CD4-positive, alpha-beta T cell (primary cell): ENCODE results near the gene FKBP9. TPM values are rescaled to one million over a fixed set of nuclear protein-coding genes. Genes with fewer than 3 reads are reported as not detected.

Source experiments
- ATAC-seq: fragments of 200-7000 bp; cut with Tn5 transposase; one replicate; pipeline ENCODE4 v1.10.0; 2022; ENCODE audit warnings: mild to moderate bottlenecking; ENCODE audit not compliant: poor library complexity
- CTCF ChIA-PET: fragments of 350-600 bp; sonication (Branson Sonifier 250); formaldehyde crosslinking; loops from one replicate; lab custom pipeline; 2021; ENCODE audit warnings: antibody characterized with exemption, inconsistent platforms; lab: Charles Lee
- POLR2A ChIA-PET: fragments of 350-600 bp; sonication (Branson Sonifier 250); formaldehyde crosslinking; loops from one replicate; lab custom pipeline; 2021; ENCODE audit warnings: antibody characterized with exemption, inconsistent platforms; lab: Charles Lee
- DNase-seq, 14 experiments: peaks; one replicate each; pipeline ENCODE4 v3.0.0-alpha.2; 2013 to 2020; ENCODE audit warnings: mixed read lengths in 2 of 14
- H3K27ac ChIP-seq, 2 donors: one replicate each; pipeline versions ENCODE4 v1.5.1 to v1.7.0; 2013; ENCODE audit warnings: low read length in 2 of 2, low read depth in 1 of 2, mild to moderate bottlenecking in 1 of 2
- H3K27me3 ChIP-seq, 2 experiments: 1 replicate in 1 of 2; 2 replicates in 1 of 2; pipeline versions ENCODE4 v1.6.1 to v1.7.0; 2013; ENCODE audit warnings: low read length in 2 of 2, control low read depth in 1 of 2, mild to moderate bottlenecking in 1 of 2, moderate library complexity in 1 of 2; ENCODE audit not compliant: insufficient read depth in 2 of 2, control insufficient read depth in 1 of 2
- H3K36me3 ChIP-seq: one replicate; pipeline ENCODE4 v1.6.1; 2013; ENCODE audit warnings: low read length, control low read depth; ENCODE audit not compliant: insufficient read depth
- H3K4me1 ChIP-seq: one replicate; pipeline ENCODE4 v1.6.1; 2013; ENCODE audit warnings: low read length, control low read depth; ENCODE audit not compliant: insufficient read depth
- H3K4me3 ChIP-seq: one replicate; pipeline ENCODE4 v1.5.1; 2013; ENCODE audit warnings: mild to moderate bottlenecking, low read length, moderate library complexity
- H3K9me3 ChIP-seq, 2 experiments: 1 replicate in 1 of 2; 2 replicates in 1 of 2; pipeline versions ENCODE4 v1.6.1 to v1.7.0; 2013; ENCODE audit warnings: low read length in 2 of 2, mild to moderate bottlenecking in 2 of 2, control low read depth in 1 of 2, moderate library complexity in 1 of 2; ENCODE audit not compliant: control insufficient read depth in 1 of 2, insufficient read depth in 1 of 2
- H3K27ac Mint-ChIP-seq: one replicate; pipeline ENCODE4 v1.8.0; 2020; ENCODE audit warnings: mixed read lengths
- H3K27me3 Mint-ChIP-seq: one replicate; pipeline ENCODE4 v1.8.0; 2021; ENCODE audit warnings: mixed read lengths
- H3K36me3 Mint-ChIP-seq: one replicate; pipeline ENCODE4 v1.8.0; 2021; ENCODE audit warnings: low read depth, mixed read lengths
- H3K4me1 Mint-ChIP-seq: one replicate; pipeline ENCODE4 v1.8.0; 2021; ENCODE audit warnings: low read depth, mixed read lengths
- H3K4me3 Mint-ChIP-seq: one replicate; pipeline ENCODE4 v1.8.0; 2020; ENCODE audit warnings: mild to moderate bottlenecking, mixed read lengths
- H3K9me3 Mint-ChIP-seq: one replicate; pipeline ENCODE4 v1.8.0; 2020; ENCODE audit warnings: mixed read lengths
- intact Hi-C, 2 experiments: fragments of 100-400 bp; cut with DNase I in 1 of 2; cut with micrococcal nuclease in 1 of 2; formaldehyde crosslinking; loops; one replicate each; pipeline versions ENCODE4 v1.15.1 to v1.9.0; 2023 to 2025; cut with DNase I, micrococcal nuclease
- total RNA-seq, 174 experiments: library from RNA in 2 of 174; stranded (reverse) in 2 of 174; gene quantifications; one replicate each; pipeline ENCODE4 v1.2.3 and lab custom pipeline; 2021 to 2026
- TF ChIP-seq, protein P1 (sequence below): fragments of 200-600 bp; IDR thresholded peaks from one replicate; pipeline ENCODE4 v1.8.0; 2022; ENCODE audit warnings: antibody characterized with exemption, mild to moderate bottlenecking

The FKBP9 gene
- total RNA-seq, 2 experiments from 2014 or later = not detected

DNA sequence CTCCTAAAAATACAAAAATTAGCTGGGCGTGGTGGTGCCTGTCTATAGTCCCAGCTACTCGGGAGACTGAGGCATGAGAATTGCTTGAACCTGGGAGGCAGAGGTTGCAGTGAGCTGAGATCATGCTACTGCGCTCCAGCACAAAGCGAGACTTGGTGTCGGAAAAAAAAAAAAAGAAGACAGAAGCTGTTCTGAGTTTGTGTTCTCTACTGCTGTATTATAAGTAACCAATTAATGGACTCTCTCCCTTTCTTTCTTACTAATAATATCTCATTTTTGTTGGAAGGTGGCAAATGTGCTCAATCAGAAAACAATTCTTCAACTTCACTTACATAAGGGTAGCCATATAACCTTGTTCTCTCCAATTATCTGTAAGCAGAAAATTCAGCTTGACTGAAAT is 97.9 kb downstream of the FKBP9 start:
- TF ChIP-seq, protein P1, sequence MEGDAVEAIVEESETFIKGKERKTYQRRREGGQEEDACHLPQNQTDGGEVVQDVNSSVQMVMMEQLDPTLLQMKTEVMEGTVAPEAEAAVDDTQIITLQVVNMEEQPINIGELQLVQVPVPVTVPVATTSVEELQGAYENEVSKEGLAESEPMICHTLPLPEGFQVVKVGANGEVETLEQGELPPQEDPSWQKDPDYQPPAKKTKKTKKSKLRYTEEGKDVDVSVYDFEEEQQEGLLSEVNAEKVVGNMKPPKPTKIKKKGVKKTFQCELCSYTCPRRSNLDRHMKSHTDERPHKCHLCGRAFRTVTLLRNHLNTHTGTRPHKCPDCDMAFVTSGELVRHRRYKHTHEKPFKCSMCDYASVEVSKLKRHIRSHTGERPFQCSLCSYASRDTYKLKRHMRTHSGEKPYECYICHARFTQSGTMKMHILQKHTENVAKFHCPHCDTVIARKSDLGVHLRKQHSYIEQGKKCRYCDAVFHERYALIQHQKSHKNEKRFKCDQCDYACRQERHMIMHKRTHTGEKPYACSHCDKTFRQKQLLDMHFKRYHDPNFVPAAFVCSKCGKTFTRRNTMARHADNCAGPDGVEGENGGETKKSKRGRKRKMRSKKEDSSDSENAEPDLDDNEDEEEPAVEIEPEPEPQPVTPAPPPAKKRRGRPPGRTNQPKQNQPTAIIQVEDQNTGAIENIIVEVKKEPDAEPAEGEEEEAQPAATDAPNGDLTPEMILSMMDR = no peak
- Mint-ChIP-seq H3K36me3 (no peaks in the 10 kb centered on the region), H3K9me3 (no peaks in the 10 kb centered on the region), H3K4me3 (no peak overlapping the region), H3K27ac (peak overlapping the region; percentile 81), H3K27me3 (no peaks in the 10 kb centered on the region), H3K4me1 (peaks cover 75% of the 10 kb centered on the region)
- H3K27ac ChIP-seq = peak overlapping the region in 1 of 2 donors; percentile 25
- H3K4me1 ChIP-seq = peaks cover 19% of the 10 kb centered on the region
- H3K36me3 ChIP-seq = peaks cover 6% of the 10 kb centered on the region
- no peaks in the 10 kb centered on the region for H3K27me3 ChIP-seq
- DNase-seq (no peak), ATAC-seq (no peak)
- intact Hi-C loops = loop anchor here in 1 of 2 experiments (10.0 kb wide), 1 partner anchor 110 kb away; no protein-coding TSS in a partner anchor
- ChIA-PET POLR2A (interaction anchor here (0.7 to 3.7 kb wide), 5 partner anchors 8 to 164 kb away, joined by 3 to 26 read pairs (median 3); partner anchors contain the start of gene NT5C3A), CTCF (interaction anchor here (2.4 to 4.8 kb wide), 2 partner anchors 18 to 54 kb away, joined by 5 to 32 read pairs; partner anchors contain the start of gene RP9)
- H3K9me3 ChIP-seq = no peaks in the 10 kb centered on the region
- no peak overlapping the region for H3K4me3 ChIP-seq

Other genes with a start within 250 kb of the FKBP9 start
- 10 to 100 TPM; 92.3 to 93.9 TPM for gene KBTBD2, start 65.7 kb upstream of the FKBP9 start, total RNA-seq
- 10 to 100 TPM; 31.5 to 33.3 TPM for gene NT5C3A, start 105.3 kb downstream of the FKBP9 start, total RNA-seq
- 10 to 100 TPM; 17.6 to 20.3 TPM for gene RP9, start 152.0 kb downstream of the FKBP9 start, total RNA-seq
- 10 to 100 TPM; 16.0 to 20.4 TPM for gene BBS9, start 172.1 kb downstream of the FKBP9 start, total RNA-seq